KMS-11 (cell line): Measurements from ENCODE around the gene TNRC6B.

Experiments
- H2AFZ ChIP-seq: fragments of 200-600 bp; sonication (generic); 2 replicates; pipeline ENCODE4 v1.6.1; 2016; ENCODE audit warnings: antibody characterized with exemption, mixed run types, low read depth
- H3K27ac ChIP-seq: fragments of 200-600 bp; sonication (generic); 2 replicates; pipeline ENCODE4 v1.6.1; 2016; ENCODE audit warnings: mild to moderate bottlenecking, mixed run types
- H3K27me3 ChIP-seq: fragments of 200-600 bp; sonication (generic); 2 replicates; pipeline ENCODE4 v1.6.1; 2017; ENCODE audit warnings: mild to moderate bottlenecking, low read depth, mixed run types, moderate library complexity; ENCODE audit not compliant: insufficient read depth
- H3K36me3 ChIP-seq: fragments of 200-600 bp; sonication (generic); 2 replicates; pipeline ENCODE4 v1.6.1; 2017; ENCODE audit warnings: mild to moderate bottlenecking, mixed run types; ENCODE audit not compliant: insufficient read depth
- H3K4me1 ChIP-seq: fragments of 200-600 bp; sonication (generic); 2 replicates; pipeline ENCODE4 v1.6.1; 2016; ENCODE audit warnings: mild to moderate bottlenecking, low read depth, mixed run types; ENCODE audit not compliant: poor library complexity, severe bottlenecking
- H3K4me2 ChIP-seq: fragments of 200-600 bp; sonication (generic); 2 replicates; pipeline ENCODE4 v1.7.0; 2016; ENCODE audit warnings: mild to moderate bottlenecking, mixed run types
- H3K4me3 ChIP-seq: fragments of 200-600 bp; sonication (generic); IDR thresholded peaks from 2 replicates; pipeline ENCODE4 v1.6.1; 2017; ENCODE audit warnings: low read depth, low read length, mixed read lengths; ENCODE audit not compliant: insufficient read depth
- H3K79me2 ChIP-seq: fragments of 200-600 bp; sonication (generic); 2 replicates; pipeline ENCODE4 v1.6.1; 2016; ENCODE audit warnings: low read depth, mixed run types; ENCODE audit not compliant: insufficient read depth
- H3K9ac ChIP-seq: fragments of 200-600 bp; sonication (generic); 2 replicates; pipeline ENCODE4 v1.6.1; 2016; ENCODE audit warnings: mild to moderate bottlenecking, mixed run types
- H4K20me1 ChIP-seq: fragments of 200-600 bp; sonication (generic); 2 replicates; pipeline ENCODE4 v1.6.1; 2016; ENCODE audit warnings: mild to moderate bottlenecking, mixed run types; ENCODE audit not compliant: insufficient read depth
- CTCF ChIP-seq: fragments of 200-600 bp; sonication (generic); conservative IDR thresholded peaks from 2 replicates; pipeline ENCODE4 v1.6.1; 2017; ENCODE audit warnings: low read depth, mild to moderate bottlenecking, antibody characterized with exemption, low read length, moderate library complexity, mixed read lengths

TNRC6B gene

GRCh38 chr22:40176921-40177737, 596 bp upstream of the TNRC6B start:
- no peaks in the 10 kb centered on the region for H3K36me3 ChIP-seq
- H3K9ac ChIP-seq = peak overlapping the region; percentile 84; the same call in 1 of the 2 replicates
- H3K4me2 ChIP-seq = peak overlapping the region; percentile 67
- no peaks in the 10 kb centered on the region for H3K27me3 ChIP-seq
- H4K20me1 ChIP-seq = no peaks in the 10 kb centered on the region
- peak overlapping the region; percentile 60 for H2AFZ ChIP-seq
- H3K4me1 ChIP-seq = peaks cover 28% of the 10 kb centered on the region
- peak overlapping the region; percentile 16 for H3K4me3 ChIP-seq
- H3K79me2 ChIP-seq = peaks cover 43% of the 10 kb centered on the region
- H3K27ac ChIP-seq = peak overlapping the region; percentile 76
- TF ChIP-seq CTCF = no peak

DNA sequence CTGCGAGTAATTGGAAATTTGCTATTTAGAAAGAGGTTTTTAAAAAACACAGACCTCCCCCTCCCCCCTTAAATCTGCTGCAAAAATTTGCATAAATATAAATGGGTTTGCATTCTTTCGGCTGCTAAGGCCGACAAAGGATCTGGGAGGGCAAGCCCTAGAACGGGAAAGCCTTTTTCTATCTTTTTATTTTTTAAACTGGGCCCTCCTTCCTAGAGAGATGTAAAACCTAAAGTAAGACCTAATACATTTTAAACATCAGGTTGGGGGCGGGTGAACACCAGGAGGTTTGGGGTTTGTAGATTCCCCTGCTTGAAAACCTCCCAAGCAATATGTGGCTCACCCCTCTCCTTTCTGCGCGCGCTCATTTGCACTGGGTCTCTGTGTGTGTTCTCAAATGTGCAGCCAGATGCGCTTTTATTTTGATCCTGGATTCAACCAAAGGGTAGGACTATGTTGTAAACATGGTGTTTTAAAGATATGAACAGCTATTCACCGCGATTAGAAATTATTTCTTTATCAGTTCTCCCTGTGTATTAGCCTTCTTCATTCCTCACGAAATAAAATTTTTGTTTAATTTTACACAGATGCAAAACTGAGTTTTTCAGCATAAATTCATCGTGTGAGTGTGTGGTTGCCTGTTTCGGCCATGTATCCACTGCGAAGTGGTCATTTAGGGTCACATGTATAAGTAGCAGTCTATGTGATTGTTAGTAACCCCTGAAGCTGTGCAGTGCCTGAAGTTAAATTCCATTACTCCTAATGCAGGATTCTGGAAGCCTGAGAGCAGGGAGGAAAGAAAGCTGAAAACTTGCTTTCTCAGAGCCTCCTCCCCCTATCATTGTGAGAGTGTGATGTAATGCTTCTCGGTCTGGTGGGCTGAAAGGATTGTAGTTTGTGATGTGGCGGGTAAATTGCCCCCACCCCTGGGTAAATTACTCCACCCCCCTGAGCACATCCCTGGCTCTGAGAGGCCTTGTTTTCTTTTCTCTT, 988 bp downstream of the TNRC6B start:
- H3K9ac ChIP-seq = peak overlapping the region; percentile 84
- peak overlapping the region; percentile 90 for H3K4me2 ChIP-seq
- no peaks in the 10 kb centered on the region for H3K36me3 ChIP-seq
- peaks cover 28% of the 10 kb centered on the region for H3K4me1 ChIP-seq
- no peak for TF ChIP-seq CTCF
- peak overlapping the region; percentile 76 for H3K27ac ChIP-seq
- H3K27me3 ChIP-seq = no peaks in the 10 kb centered on the region
- H3K79me2 ChIP-seq = peaks cover 58% of the 10 kb centered on the region
- H4K20me1 ChIP-seq = no peaks in the 10 kb centered on the region
- peak overlapping the region; percentile 6; the same call in 1 of the 2 replicates for H2AFZ ChIP-seq
- H3K4me3 ChIP-seq = no peak overlapping the region

DNA sequence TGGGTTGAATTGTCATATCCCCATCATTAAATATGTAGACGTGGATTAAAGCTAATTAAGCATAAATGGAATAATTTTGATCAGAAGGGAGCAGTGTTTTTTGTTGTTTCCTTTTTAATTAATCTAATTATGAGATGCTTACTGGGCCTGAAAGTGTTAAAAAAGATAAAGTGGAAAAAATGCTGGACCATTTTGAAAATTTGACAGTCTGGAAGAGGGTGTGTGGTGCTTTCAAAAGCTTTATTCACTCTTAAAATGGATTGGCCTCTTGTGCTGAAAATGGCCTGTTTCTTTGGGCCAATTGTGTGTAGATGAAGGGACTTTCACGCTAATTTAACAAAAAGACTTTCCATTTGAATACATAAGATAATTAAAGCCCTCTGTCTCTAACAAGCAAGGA, 1.8 kb downstream of the TNRC6B start:
- no peak overlapping the region for H2AFZ ChIP-seq
- no peaks in the 10 kb centered on the region for H4K20me1 ChIP-seq
- H3K4me2 ChIP-seq = peak overlapping the region; percentile 90
- peak overlapping the region; percentile 84; the same call in 1 of the 2 replicates for H3K9ac ChIP-seq
- H3K4me1 ChIP-seq = peaks cover 28% of the 10 kb centered on the region
- no peaks in the 10 kb centered on the region for H3K27me3 ChIP-seq
- H3K36me3 ChIP-seq = no peaks in the 10 kb centered on the region
- no peak overlapping the region for H3K4me3 ChIP-seq
- no peak for TF ChIP-seq CTCF
- H3K27ac ChIP-seq = peak overlapping the region; percentile 76; the same call in 1 of the 2 replicates
- H3K79me2 ChIP-seq = peaks cover 67% of the 10 kb centered on the region

DNA sequence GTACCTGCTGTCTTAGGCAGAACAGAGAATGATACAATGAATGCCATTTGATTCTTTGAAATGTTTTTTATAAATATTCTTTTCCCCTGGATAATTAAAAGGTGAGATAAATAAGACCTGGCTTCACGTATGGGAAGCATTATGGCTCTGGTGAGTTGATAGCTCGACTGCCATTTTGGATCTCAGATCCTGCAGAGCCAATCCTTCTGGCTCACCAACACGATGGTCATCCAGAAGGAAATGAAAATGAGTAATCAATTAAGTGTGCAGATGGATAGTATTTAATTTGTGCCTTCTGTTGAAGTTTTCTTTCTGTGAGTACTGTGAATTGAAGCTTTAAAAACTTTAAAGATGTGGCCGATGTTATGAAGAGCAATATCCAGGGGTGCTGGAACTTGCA, 2.7 kb downstream of the TNRC6B start:
- Histone ChIP-seq H3K36me3 (no peaks in the 10 kb centered on the region), H3K27ac (no peak overlapping the region), H3K4me2 (peak overlapping the region; percentile 90), H3K27me3 (no peaks in the 10 kb centered on the region), H3K79me2 (peaks cover 75% of the 10 kb centered on the region), H3K4me1 (peaks cover 28% of the 10 kb centered on the region), H2AFZ (no peak overlapping the region), H3K4me3 (no peak overlapping the region), H3K9ac (no peak overlapping the region), H4K20me1 (no peaks in the 10 kb centered on the region)
- TF ChIP-seq CTCF = no peak
